HG03342 (cell line): ENCODE data around the gene PLK3.
"Not testable (repeated sequence)": the region's sequence is repeated elsewhere in the genome, so short reads cannot be mapped to it uniquely, and the experiment has no call there.

Experiments
- ATAC-seq: cut with Tn5 transposase; IDR thresholded peaks from one replicate; pipeline ENCODE4 v1.9.1; 2021; ENCODE audit warnings: mild to moderate bottlenecking, moderate library complexity; ENCODE audit not compliant: unreplicated experiment

The PLK3 gene

GRCh38 chr1:44808063-44808937 is 8.1 kb downstream of the PLK3 start, which contains the start of gene BTBD19:
Gene BTBD19, plus strand, starts transcription at chr1:44808523. Its CDS starts 298 bp downstream, at chr1:44808821.
- no peak for ATAC-seq

- ATAC-seq = peak; percentile 47
Observed at GRCh38 chr1:44808938-44809917, 9.1 kb downstream of the PLK3 start.

- no peak for ATAC-seq
Observed at GRCh38 chr1:44810101-44810761, 10.1 kb downstream of the PLK3 start.

- ATAC-seq = not testable (repeated sequence)
Observed at GRCh38 chr1:44810762-44811105, 10.6 kb downstream of the PLK3 start.

GRCh38 chr1:44811234-44811633 is 11.1 kb downstream of the PLK3 start:
- no peak for ATAC-seq

GRCh38 chr1:44812822-44813543 is 12.8 kb downstream of the PLK3 start:
- ATAC-seq = no peak

GRCh38 chr1:44815926-44816325 is 15.7 kb downstream of the PLK3 start:
- not testable (repeated sequence) for ATAC-seq

- ATAC-seq = no peak
Observed at GRCh38 chr1:44817307-44817706, 17.1 kb downstream of the PLK3 start.

GRCh38 chr1:44817771-44818495 is 17.8 kb downstream of the PLK3 start:
- no peak for ATAC-seq

- ATAC-seq = no peak
Observed at GRCh38 chr1:44819196-44819607, 19.0 kb downstream of the PLK3 start.

- ATAC-seq = peak; percentile 72
Observed at GRCh38 chr1:44819608-44820327, 19.6 kb downstream of the PLK3 start.

- ATAC-seq = no peak
Observed at GRCh38 chr1:44820328-44821239, 20.4 kb downstream of the PLK3 start.

GRCh38 chr1:44821240-44821715 is 21.1 kb downstream of the PLK3 start:
- ATAC-seq = no peak

GRCh38 chr1:44822131-44822701 is 22.0 kb downstream of the PLK3 start:
- ATAC-seq = no peak

- ATAC-seq = no peak
Observed at GRCh38 chr1:44822981-44823451, 22.8 kb downstream of the PLK3 start.

GRCh38 chr1:44824392-44824791 is 24.2 kb downstream of the PLK3 start:
- ATAC-seq = not testable (repeated sequence)
